Activated B cell treated with CpG ODN at 0.5 μM for 24 hours (primary cell): ENCODE data around the gene CD276. TPM values are rescaled to one million over a fixed set of nuclear protein-coding genes. Genes with fewer than 3 reads are reported as not detected.

Experiments
- ATAC-seq: fragments of 200-7000 bp; cut with Tn5 transposase; one replicate; pipeline ENCODE4 v1.10.0; 2021; ENCODE audit warnings: low read depth, mild to moderate bottlenecking, moderate library complexity
- CTCF ChIA-PET: fragments of 350-600 bp; sonication (Branson Sonifier 250); formaldehyde crosslinking; loops from one replicate; lab custom pipeline; 2021; ENCODE audit warnings: antibody characterized with exemption; lab: Charles Lee
- POLR2A ChIA-PET: fragments of 350-600 bp; sonication (Branson Sonifier 250); formaldehyde crosslinking; loops from one replicate; lab custom pipeline; 2021; ENCODE audit warnings: antibody characterized with exemption; lab: Charles Lee
- DNase-seq: peaks from one replicate; pipeline ENCODE4 v3.0.0; 2022
- H3K27ac Mint-ChIP-seq: one replicate; pipeline ENCODE4 v1.8.0; 2020; ENCODE audit warnings: mixed read lengths
- H3K27me3 Mint-ChIP-seq: one replicate; pipeline ENCODE4 v1.8.0; 2021; ENCODE audit warnings: mixed read lengths
- H3K36me3 Mint-ChIP-seq: one replicate; pipeline ENCODE4 v1.8.0; 2021; ENCODE audit warnings: low read depth, mixed read lengths
- H3K4me1 Mint-ChIP-seq: one replicate; pipeline ENCODE4 v1.8.0; 2021; ENCODE audit warnings: mixed read lengths
- H3K4me3 Mint-ChIP-seq: one replicate; pipeline ENCODE4 v1.8.0; 2020; ENCODE audit warnings: mild to moderate bottlenecking, mixed read lengths
- H3K9me3 Mint-ChIP-seq: one replicate; pipeline ENCODE4 v1.8.0; 2020; ENCODE audit warnings: mixed read lengths
- intact Hi-C: fragments of 100-400 bp; cut with micrococcal nuclease; formaldehyde crosslinking; loops from one replicate; pipeline ENCODE4 v1.15.1; 2024
- total RNA-seq: library from RNA; stranded (reverse); gene quantifications from 2 replicates; pipeline ENCODE4 v1.2.3, GENCODE V29; 2022
- TF ChIP-seq, protein P1 (sequence below): fragments of 200-600 bp; IDR thresholded peaks from one replicate; pipeline ENCODE4 v1.8.0; 2022; ENCODE audit warnings: antibody characterized with exemption, mild to moderate bottlenecking

Gene CD276
- total RNA-seq, 1 donor from 2014 or later = 0.38 TPM

DNA sequence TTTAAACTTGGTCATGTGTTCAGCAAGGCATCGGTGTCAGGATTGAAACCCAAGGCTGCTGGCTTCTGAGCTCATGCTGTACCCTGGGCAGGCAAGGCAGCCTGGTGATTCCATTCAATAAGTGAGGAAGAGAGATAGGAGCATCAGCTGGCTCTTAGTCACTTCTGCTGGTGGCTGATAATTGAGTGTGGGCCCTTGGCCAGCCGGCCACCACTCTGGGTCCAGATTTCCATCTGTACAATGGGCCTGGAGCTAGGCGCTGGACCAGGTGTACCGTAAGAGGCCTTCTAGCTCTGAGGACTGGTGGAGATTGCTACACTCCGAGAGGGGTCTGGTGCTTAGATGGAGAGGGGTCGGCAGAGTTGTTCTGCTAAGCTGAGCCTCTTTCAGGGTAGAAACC, 4.3 kb downstream of the CD276 start:
- ATAC-seq (no peak), DNase-seq (no peak)
- ChIA-PET CTCF (no interaction called here), POLR2A (no interaction called here)
- Mint-ChIP-seq H3K9me3 (no peaks in the 10 kb centered on the region), H3K36me3 (no peaks in the 10 kb centered on the region), H3K27me3 (peaks cover 43% of the 10 kb centered on the region), H3K27ac (no peak overlapping the region), H3K4me3 (no peak overlapping the region), H3K4me1 (peaks cover 9% of the 10 kb centered on the region)
- TF ChIP-seq, protein P1, sequence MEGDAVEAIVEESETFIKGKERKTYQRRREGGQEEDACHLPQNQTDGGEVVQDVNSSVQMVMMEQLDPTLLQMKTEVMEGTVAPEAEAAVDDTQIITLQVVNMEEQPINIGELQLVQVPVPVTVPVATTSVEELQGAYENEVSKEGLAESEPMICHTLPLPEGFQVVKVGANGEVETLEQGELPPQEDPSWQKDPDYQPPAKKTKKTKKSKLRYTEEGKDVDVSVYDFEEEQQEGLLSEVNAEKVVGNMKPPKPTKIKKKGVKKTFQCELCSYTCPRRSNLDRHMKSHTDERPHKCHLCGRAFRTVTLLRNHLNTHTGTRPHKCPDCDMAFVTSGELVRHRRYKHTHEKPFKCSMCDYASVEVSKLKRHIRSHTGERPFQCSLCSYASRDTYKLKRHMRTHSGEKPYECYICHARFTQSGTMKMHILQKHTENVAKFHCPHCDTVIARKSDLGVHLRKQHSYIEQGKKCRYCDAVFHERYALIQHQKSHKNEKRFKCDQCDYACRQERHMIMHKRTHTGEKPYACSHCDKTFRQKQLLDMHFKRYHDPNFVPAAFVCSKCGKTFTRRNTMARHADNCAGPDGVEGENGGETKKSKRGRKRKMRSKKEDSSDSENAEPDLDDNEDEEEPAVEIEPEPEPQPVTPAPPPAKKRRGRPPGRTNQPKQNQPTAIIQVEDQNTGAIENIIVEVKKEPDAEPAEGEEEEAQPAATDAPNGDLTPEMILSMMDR = no peak
- intact Hi-C loops = no loop called here

DNA sequence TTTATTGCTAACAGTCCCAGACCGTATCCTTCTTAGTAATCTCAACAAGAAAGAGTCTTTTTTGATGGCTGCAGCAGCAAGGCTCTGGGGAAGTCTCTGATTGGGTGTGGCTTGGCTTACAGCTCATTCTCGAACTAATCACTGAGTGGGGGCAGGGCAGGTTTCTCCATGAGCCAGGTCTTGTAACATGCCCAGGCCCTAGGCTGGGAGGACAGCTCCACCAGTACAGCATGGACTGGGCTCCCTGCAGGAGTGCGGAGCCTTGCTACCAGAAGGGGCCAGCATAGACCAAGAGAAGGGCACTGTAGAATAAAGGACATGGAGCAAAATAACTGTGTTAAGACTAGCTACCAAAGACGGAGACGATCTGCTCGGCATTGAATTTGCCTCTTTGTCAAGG, 7.2 kb downstream of the CD276 start:
- DNase-seq (no peak), ATAC-seq (no peak)
- H3K4me1 Mint-ChIP-seq = no peaks in the 10 kb centered on the region
- no peaks in the 10 kb centered on the region for H3K9me3 Mint-ChIP-seq
- TF ChIP-seq, protein P1 = no peak
- POLR2A ChIA-PET = no interaction called here
- no peak overlapping the region for H3K27ac Mint-ChIP-seq
- intact Hi-C loops = no loop called here
- H3K4me3 Mint-ChIP-seq = no peak overlapping the region
- CTCF ChIA-PET = interaction anchor here (1.7 kb wide), 1 partner anchor 14 kb away, joined by 5 read pairs; no protein-coding TSS in a partner anchor
- no peaks in the 10 kb centered on the region for H3K36me3 Mint-ChIP-seq
- peaks cover 32% of the 10 kb centered on the region for H3K27me3 Mint-ChIP-seq

DNA sequence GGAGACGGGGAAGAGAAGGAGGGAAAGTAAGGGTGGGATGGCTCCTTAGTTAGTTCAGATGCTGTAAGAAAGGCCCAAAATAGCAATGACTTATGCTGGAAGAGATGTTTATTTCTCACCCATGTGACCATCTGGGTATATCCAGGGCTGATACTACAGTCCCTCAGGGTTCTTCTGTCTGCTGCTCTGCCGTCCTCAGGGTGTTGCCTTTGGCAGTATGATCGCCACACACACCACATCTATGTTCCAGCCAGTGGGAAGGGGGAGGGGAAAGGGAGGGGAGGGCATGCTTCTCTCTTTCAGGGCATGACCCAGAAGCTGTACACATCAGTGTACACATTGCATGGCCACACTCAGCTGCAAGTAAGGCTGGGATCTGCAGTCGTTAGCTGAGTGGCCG, 10.2 kb downstream of the CD276 start:
- H3K4me3 Mint-ChIP-seq = no peak overlapping the region
- H3K27ac Mint-ChIP-seq = no peak overlapping the region
- no peaks in the 10 kb centered on the region for H3K36me3 Mint-ChIP-seq
- DNase-seq = no peak
- TF ChIP-seq, protein P1 = no peak
- no peak for ATAC-seq
- CTCF ChIA-PET = interaction anchor here (0.6 to 1.2 kb wide), 2 partner anchors 17 to 138 kb away, joined by 3 to 4 read pairs; no protein-coding TSS in a partner anchor
- POLR2A ChIA-PET = no interaction called here
- peaks cover 9% of the 10 kb centered on the region for H3K4me1 Mint-ChIP-seq
- intact Hi-C loops = no loop called here
- no peaks in the 10 kb centered on the region for H3K9me3 Mint-ChIP-seq
- H3K27me3 Mint-ChIP-seq = peaks cover 30% of the 10 kb centered on the region

DNA sequence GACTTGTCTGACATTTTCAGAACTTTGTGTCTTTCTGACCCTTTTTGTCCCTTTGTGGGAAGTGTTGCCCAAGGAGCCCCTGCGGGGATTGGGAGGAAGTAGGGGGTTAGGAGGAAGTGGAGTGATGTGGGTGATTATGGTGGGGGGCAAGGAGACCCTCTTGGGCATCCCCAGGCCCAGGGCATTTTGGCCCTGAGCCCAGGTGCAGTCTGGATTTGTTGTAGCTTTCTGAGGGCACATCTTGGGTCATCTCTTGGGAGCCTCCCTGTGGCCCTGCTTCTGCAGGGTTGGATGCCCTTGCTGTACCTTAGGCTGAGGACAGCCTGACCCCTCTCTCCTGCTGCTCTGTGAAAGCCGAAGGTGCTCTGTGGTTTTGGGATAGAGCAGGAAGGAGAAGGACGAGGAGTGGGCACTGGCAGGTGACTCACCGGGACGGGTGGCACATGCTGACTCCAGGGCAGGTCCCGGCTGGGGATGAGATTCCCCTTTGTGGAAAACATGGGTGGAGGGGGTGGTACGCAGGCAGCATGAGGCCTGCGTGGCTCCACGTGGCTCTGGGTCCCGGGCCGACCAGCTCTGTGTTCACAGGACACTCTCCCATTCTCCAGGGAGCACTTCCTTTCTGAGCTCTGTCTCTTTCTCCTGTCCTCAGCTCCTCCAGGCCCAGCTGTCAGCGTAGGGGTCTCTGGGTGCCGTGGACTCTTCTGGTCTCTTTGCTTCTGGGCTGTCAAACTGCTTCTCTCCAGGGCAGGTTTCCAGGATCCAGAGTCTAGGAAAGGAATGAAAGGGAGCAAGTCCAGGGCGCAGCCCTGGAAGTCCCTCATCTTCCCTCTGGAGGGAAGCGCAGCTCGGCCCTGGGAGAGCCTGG, 11.8 kb downstream of the CD276 start:
- H3K27ac Mint-ChIP-seq = no peak overlapping the region
- TF ChIP-seq, protein P1 = no peak
- H3K36me3 Mint-ChIP-seq = no peaks in the 10 kb centered on the region
- H3K4me1 Mint-ChIP-seq = peaks cover 11% of the 10 kb centered on the region
- no peaks in the 10 kb centered on the region for H3K9me3 Mint-ChIP-seq
- H3K27me3 Mint-ChIP-seq = peaks cover 38% of the 10 kb centered on the region
- intact Hi-C loops = no loop called here
- ATAC-seq (no peak), DNase-seq (no peak)
- H3K4me3 Mint-ChIP-seq = no peak overlapping the region
- POLR2A ChIA-PET = no interaction called here
- CTCF ChIA-PET = no interaction called here

DNA sequence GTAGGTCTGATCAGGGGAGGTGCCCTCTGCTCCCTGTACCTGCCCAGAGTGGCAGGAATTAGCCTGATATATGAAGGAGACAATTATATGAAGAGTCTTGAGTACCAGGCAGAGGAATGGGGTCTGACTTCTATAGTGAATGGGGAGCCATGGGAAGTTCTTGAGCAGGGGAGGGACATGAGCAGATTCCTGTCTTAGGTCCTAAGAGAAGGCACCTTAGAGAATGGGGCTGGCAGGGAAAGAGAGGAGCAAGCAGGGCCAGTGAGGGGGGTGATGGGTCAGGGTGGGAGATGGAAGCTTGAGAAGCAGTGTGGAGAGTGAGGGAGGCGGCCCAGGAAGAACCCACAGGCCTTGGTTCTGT, 12.4 kb downstream of the CD276 start:
- ATAC-seq = no peak
- Mint-ChIP-seq H3K27ac (no peak overlapping the region), H3K27me3 (peaks cover 38% of the 10 kb centered on the region)

More for the DNA sequence above, 12.4 kb downstream of the CD276 start:
- Mint-ChIP-seq H3K36me3 (no peaks in the 10 kb centered on the region), H3K4me1 (peaks cover 11% of the 10 kb centered on the region), H3K9me3 (no peaks in the 10 kb centered on the region), H3K4me3 (no peak overlapping the region)
- ChIA-PET POLR2A (interaction anchor here (0.7 to 1.4 kb wide), 2 partner anchors 60 to 391 kb away, joined by 3 read pairs; no protein-coding TSS in a partner anchor), CTCF (interaction anchor here (1.3 kb wide), 1 partner anchor 60 kb away, joined by 3 read pairs; no protein-coding TSS in a partner anchor)
- TF ChIP-seq, protein P1 = no peak
- no peak for DNase-seq
- intact Hi-C loops = no loop called here
